PFSK-1 (cell line): ENCODE results near the gene RPGR.

Source experiments
- FOXP2 ChIP-seq: optimal IDR thresholded peaks from 2 replicates; pipeline ENCODE3; 2011; ENCODE audit warnings: borderline replicate concordance, control low read depth, inconsistent platforms; ENCODE audit not compliant: insufficient read depth; ENCODE audit errors: extremely low read length, extremely low read depth
- POLR2AphosphoS5 ChIP-seq: IDR thresholded peaks from 2 replicates; pipeline ENCODE4 v1.6.1; 2012; ENCODE audit warnings: low read depth, mild to moderate bottlenecking, control low read depth, low read length, moderate library complexity
- REST ChIP-seq, 2 experiments: IDR thresholded peaks; 2 replicates each; pipeline versions ENCODE4 v1.6.1 to v1.8.0; 2011 to 2012; ENCODE audit warnings: low read depth in 2 of 2, low read length in 2 of 2, control low read depth in 1 of 2, inconsistent platforms in 1 of 2, mild to moderate bottlenecking in 1 of 2, moderate library complexity in 1 of 2; ENCODE audit not compliant: insufficient read depth in 1 of 2
- SIN3A ChIP-seq: IDR thresholded peaks from 2 replicates; pipeline ENCODE4 v1.6.1; 2012; ENCODE audit warnings: mild to moderate bottlenecking, low read length, moderate library complexity, borderline replicate concordance; ENCODE audit not compliant: insufficient read depth
- TAF1 ChIP-seq: IDR thresholded peaks from 2 replicates; pipeline ENCODE4 v1.6.1; 2012; ENCODE audit warnings: low read length, control low read depth, borderline replicate concordance; ENCODE audit not compliant: insufficient read depth

- TF ChIP-seq POLR2AphosphoS5, result no peak
- TF ChIP-seq SIN3A, result no peak
- TF ChIP-seq TAF1, result no peak
- TF ChIP-seq REST (IDR thresholded peaks at IDR 0.05; ENCODE audit: insufficient read depth in 1 of 2, low read depth in 2 of 2, low read length in 2 of 2), result no peak
- no peak for TF ChIP-seq FOXP2
These were observed 25.1 kb upstream of the RPGR start, which contains the start of gene OTC for GRCh38 chrX:38352362-38352761.
